ENCODE data around the gene PFDN2.
"Not testable (repeated sequence)": the region's sequence is repeated elsewhere in the genome, so short reads cannot be mapped to it uniquely, and the experiment has no call there.

PFDN2 gene

GRCh38 chr1:161121042-161121650 lies 3.3 kb upstream of the PFDN2 start:
- Histone ChIP-seq H3K27me3 (ENCODE audit: control insufficient read depth, insufficient read depth, low read length) (no peaks in the 10 kb centered on the region), H3K27ac (ENCODE audit: low read length) (no peak overlapping the region), H3K36me3 (ENCODE audit: control insufficient read depth, insufficient read depth, low read length) (peaks cover 30% of the 10 kb centered on the region), H3K4me1 (ENCODE audit: control insufficient read depth, insufficient read depth, low read length) (peaks cover 6% of the 10 kb centered on the region; the same call in 1 of the 2 replicates), H3K9me3 (ENCODE audit: control insufficient read depth, insufficient read depth, low read length) (no peaks in the 10 kb centered on the region), H3K4me3 (ENCODE audit: low read length) (no peak overlapping the region)
- no CpG with 5 or more reads among the region's 3 CpGs for WGBS (ENCODE audit: insufficient coverage, insufficient read length)
- no peak for DNase-seq (ENCODE audit: low read depth, low spot score)

GRCh38 chr1:161119092-161119903 lies 1.5 kb upstream of the PFDN2 start:
- H3K4me3 ChIP-seq (ENCODE audit: low read length) = no peak overlapping the region; the same call in 1 of the 2 replicates
- peaks cover 29% of the 10 kb centered on the region for H3K36me3 ChIP-seq (ENCODE audit: control insufficient read depth, insufficient read depth, low read length)

DNA sequence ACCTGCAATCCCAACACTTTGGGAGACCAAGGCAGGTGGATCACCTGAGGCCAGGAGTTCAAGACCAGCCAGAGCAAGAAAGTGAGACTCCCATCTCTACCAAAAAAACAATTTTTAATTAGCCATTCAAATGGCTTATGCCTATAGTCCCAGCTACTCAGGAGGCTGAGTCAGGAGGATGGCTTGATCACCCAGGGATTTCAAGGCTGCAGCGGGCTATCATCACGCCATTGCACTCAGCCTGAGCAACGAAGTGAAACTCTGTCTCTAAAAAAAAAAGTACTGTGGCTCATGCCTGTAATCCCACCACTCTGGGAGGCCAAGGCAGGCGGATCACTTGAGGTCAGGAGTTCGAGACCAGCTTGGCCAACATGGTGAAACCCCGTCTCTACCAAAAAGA lies 1.9 kb downstream of the PFDN2 start:
- H3K27ac ChIP-seq (ENCODE audit: low read length) = not testable (repeated sequence)

More at GRCh38 chr1:161119092-161119903, 1.5 kb upstream of the PFDN2 start:
- H3K4me1 ChIP-seq (ENCODE audit: control insufficient read depth, insufficient read depth, low read length) = peaks cover 6% of the 10 kb centered on the region; the same call in 1 of the 2 replicates
- no peak for DNase-seq (ENCODE audit: low read depth, low spot score)
- H3K9me3 ChIP-seq (ENCODE audit: control insufficient read depth, insufficient read depth, low read length) = no peaks in the 10 kb centered on the region
- WGBS (ENCODE audit: insufficient coverage, insufficient read length) = no CpG with 5 or more reads among the region's 10 CpGs
- no peak overlapping the region for H3K27ac ChIP-seq (ENCODE audit: low read length)
- no peaks in the 10 kb centered on the region for H3K27me3 ChIP-seq (ENCODE audit: control insufficient read depth, insufficient read depth, low read length)

GRCh38 chr1:161115132-161115711 lies 2.6 kb downstream of the PFDN2 start:
- Histone ChIP-seq H3K4me3 (ENCODE audit: low read length) (no peak overlapping the region), H3K4me1 (ENCODE audit: control insufficient read depth, insufficient read depth, low read length) (peaks cover 6% of the 10 kb centered on the region; the same call in 1 of the 2 replicates), H3K36me3 (ENCODE audit: control insufficient read depth, insufficient read depth, low read length) (peaks cover 3% of the 10 kb centered on the region; the same call in 1 of the 2 replicates), H3K27ac (ENCODE audit: low read length) (no peak overlapping the region), H3K27me3 (ENCODE audit: control insufficient read depth, insufficient read depth, low read length) (no peaks in the 10 kb centered on the region), H3K9me3 (ENCODE audit: control insufficient read depth, insufficient read depth, low read length) (no peaks in the 10 kb centered on the region)
- DNase-seq (ENCODE audit: low read depth, low spot score) = no peak
- no CpG with 5 or more reads among the region's 12 CpGs for WGBS (ENCODE audit: insufficient coverage, insufficient read length)

More for the DNA sequence above, 1.9 kb downstream of the PFDN2 start:
- WGBS (ENCODE audit: insufficient coverage, insufficient read length) = no CpG with 5 or more reads among the region's 6 CpGs
- H3K27me3 ChIP-seq (ENCODE audit: control insufficient read depth, insufficient read depth, low read length); H3K4me3 ChIP-seq (ENCODE audit: low read length); H3K36me3 ChIP-seq (ENCODE audit: control insufficient read depth, insufficient read depth, low read length); DNase-seq (ENCODE audit: low read depth, low spot score); H3K9me3 ChIP-seq (ENCODE audit: control insufficient read depth, insufficient read depth, low read length); H3K4me1 ChIP-seq (ENCODE audit: control insufficient read depth, insufficient read depth, low read length): not testable (repeated sequence)

DNA sequence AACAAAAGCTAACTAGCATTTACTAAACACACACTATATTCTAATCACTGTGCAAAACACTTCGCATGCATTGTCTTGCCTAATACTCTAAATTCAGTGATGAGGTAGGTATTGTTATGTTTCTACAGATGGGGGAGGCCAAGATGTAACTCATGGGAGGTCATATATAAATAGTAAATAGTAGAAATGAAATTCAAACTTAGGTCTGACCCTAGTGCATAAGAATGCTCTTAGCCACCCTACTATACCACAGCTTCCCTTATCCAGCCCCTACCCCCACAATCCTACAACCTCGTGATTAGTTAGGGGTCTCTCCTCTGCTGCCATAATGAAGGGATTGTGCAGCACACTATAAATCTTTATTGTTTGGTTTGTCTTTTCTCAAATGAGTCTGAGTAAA lies 3.3 kb downstream of the PFDN2 start:
- WGBS (ENCODE audit: insufficient coverage, insufficient read length) = no CpG with 5 or more reads among the region's 2 CpGs
- H3K36me3 ChIP-seq (ENCODE audit: control insufficient read depth, insufficient read depth, low read length) = peaks cover 1% of the 10 kb centered on the region; the same call in 1 of the 2 replicates
- no peak for DNase-seq (ENCODE audit: low read depth, low spot score)
- H3K4me3 ChIP-seq (ENCODE audit: low read length) = no peak overlapping the region
- H3K4me1 ChIP-seq (ENCODE audit: control insufficient read depth, insufficient read depth, low read length) = peaks cover 6% of the 10 kb centered on the region; the same call in 1 of the 2 replicates
- H3K9me3 ChIP-seq (ENCODE audit: control insufficient read depth, insufficient read depth, low read length) = no peaks in the 10 kb centered on the region
- H3K27ac ChIP-seq (ENCODE audit: low read length) = no peak overlapping the region
- no peaks in the 10 kb centered on the region for H3K27me3 ChIP-seq (ENCODE audit: control insufficient read depth, insufficient read depth, low read length)

GRCh38 chr1:161113915-161114314 lies 3.9 kb downstream of the PFDN2 start:
- no CpG with 5 or more reads among the region's 1 CpG for WGBS (ENCODE audit: insufficient coverage, insufficient read length)
- peaks cover 2% of the 10 kb centered on the region; the same call in 1 of the 2 replicates for H3K4me1 ChIP-seq (ENCODE audit: control insufficient read depth, insufficient read depth, low read length)
- no peaks in the 10 kb centered on the region for H3K27me3 ChIP-seq (ENCODE audit: control insufficient read depth, insufficient read depth, low read length)
- H3K9me3 ChIP-seq (ENCODE audit: control insufficient read depth, insufficient read depth, low read length) = no peaks in the 10 kb centered on the region
- no peak overlapping the region for H3K27ac ChIP-seq (ENCODE audit: low read length)
- H3K36me3 ChIP-seq (ENCODE audit: control insufficient read depth, insufficient read depth, low read length) = peaks cover 2% of the 10 kb centered on the region; the same call in 1 of the 2 replicates
- no peak overlapping the region for H3K4me3 ChIP-seq (ENCODE audit: low read length)
- no peak for DNase-seq (ENCODE audit: low read depth, low spot score)

GRCh38 chr1:161111527-161111926 lies 6.3 kb downstream of the PFDN2 start:
- no peak overlapping the region for H3K27ac ChIP-seq (ENCODE audit: low read length)
- H3K4me3 ChIP-seq (ENCODE audit: low read length) = no peak overlapping the region
- DNase-seq (ENCODE audit: low read depth, low spot score) = no peak
- no peaks in the 10 kb centered on the region for H3K9me3 ChIP-seq (ENCODE audit: control insufficient read depth, insufficient read depth, low read length)
- H3K4me1 ChIP-seq (ENCODE audit: control insufficient read depth, insufficient read depth, low read length) = no peaks in the 10 kb centered on the region
- H3K27me3 ChIP-seq (ENCODE audit: control insufficient read depth, insufficient read depth, low read length) = no peaks in the 10 kb centered on the region
- WGBS (ENCODE audit: insufficient coverage, insufficient read length) = no CpG with 5 or more reads among the region's 2 CpGs
- H3K36me3 ChIP-seq (ENCODE audit: control insufficient read depth, insufficient read depth, low read length) = peaks cover 2% of the 10 kb centered on the region; the same call in 1 of the 2 replicates

DNA sequence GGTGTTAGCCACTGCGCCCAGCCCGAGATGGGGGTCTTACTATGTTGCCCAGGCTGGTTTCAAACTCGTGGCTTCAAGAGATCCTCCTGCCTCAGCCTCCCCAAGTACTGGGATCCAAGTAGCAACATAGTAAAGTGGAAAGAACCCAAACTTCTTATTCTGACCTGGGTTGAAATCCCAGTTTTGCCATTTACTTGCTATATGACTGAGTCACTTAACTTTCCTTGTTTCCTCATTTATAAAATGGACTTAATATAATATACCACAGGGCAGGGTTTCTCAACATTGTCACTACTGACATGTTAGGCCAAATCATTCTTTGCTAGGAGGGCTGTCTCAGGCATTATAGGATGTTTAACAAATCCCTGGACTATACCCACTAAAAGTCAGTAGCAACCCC lies 6.7 kb downstream of the PFDN2 start:
- Histone ChIP-seq H3K27me3 (ENCODE audit: control insufficient read depth, insufficient read depth, low read length) (no peaks in the 10 kb centered on the region), H3K4me1 (ENCODE audit: control insufficient read depth, insufficient read depth, low read length) (no peaks in the 10 kb centered on the region), H3K9me3 (ENCODE audit: control insufficient read depth, insufficient read depth, low read length) (no peaks in the 10 kb centered on the region), H3K36me3 (ENCODE audit: control insufficient read depth, insufficient read depth, low read length) (peaks cover 2% of the 10 kb centered on the region; the same call in 1 of the 2 replicates), H3K27ac (ENCODE audit: low read length) (no peak overlapping the region), H3K4me3 (ENCODE audit: low read length) (no peak overlapping the region)
- DNase-seq (ENCODE audit: low read depth, low spot score) = no peak
- WGBS (ENCODE audit: insufficient coverage, insufficient read length) = no CpG with 5 or more reads among the region's 3 CpGs

GRCh38 chr1:161106431-161106830 lies 11.4 kb downstream of the PFDN2 start:
- Histone ChIP-seq H3K9me3 (ENCODE audit: control insufficient read depth, insufficient read depth, low read length) (no peaks in the 10 kb centered on the region), H3K4me3 (ENCODE audit: low read length) (no peak overlapping the region), H3K27ac (ENCODE audit: low read length) (no peak overlapping the region), H3K36me3 (ENCODE audit: control insufficient read depth, insufficient read depth, low read length) (peaks cover 10% of the 10 kb centered on the region; the same call in 1 of the 2 replicates), H3K27me3 (ENCODE audit: control insufficient read depth, insufficient read depth, low read length) (no peaks in the 10 kb centered on the region), H3K4me1 (ENCODE audit: control insufficient read depth, insufficient read depth, low read length) (no peaks in the 10 kb centered on the region)
- DNase-seq (ENCODE audit: low read depth, low spot score) = no peak
- no CpG with 5 or more reads among the region's 1 CpG for WGBS (ENCODE audit: insufficient coverage, insufficient read length)

DNA sequence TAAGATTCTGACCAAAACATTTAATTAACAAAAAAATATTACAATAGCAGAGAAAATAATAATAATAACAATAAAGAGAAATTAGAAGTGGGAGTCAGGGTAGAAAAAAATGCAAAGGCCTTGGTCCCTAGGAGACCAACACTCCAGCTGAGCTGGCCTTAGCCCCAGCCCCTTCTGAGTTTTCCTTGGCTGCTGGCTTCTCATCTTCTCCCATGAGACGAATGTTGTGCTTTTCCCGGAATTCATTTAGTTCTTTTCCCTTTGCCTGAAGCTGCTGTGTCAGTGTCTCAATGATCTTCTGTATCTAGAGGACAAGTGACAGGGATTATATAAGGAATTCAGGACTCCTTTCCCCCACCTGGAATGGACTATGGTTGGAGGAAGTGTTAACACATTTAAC lies 17.3 kb downstream of the PFDN2 start:
- Histone ChIP-seq H3K27me3 (ENCODE audit: control insufficient read depth, insufficient read depth, low read length) (no peaks in the 10 kb centered on the region), H3K36me3 (ENCODE audit: control insufficient read depth, insufficient read depth, low read length) (peaks cover 8% of the 10 kb centered on the region; the same call in 1 of the 2 replicates), H3K4me3 (ENCODE audit: low read length) (no peak overlapping the region), H3K27ac (ENCODE audit: low read length) (no peak overlapping the region), H3K4me1 (ENCODE audit: control insufficient read depth, insufficient read depth, low read length) (no peaks in the 10 kb centered on the region), H3K9me3 (ENCODE audit: control insufficient read depth, insufficient read depth, low read length) (no peaks in the 10 kb centered on the region)
- DNase-seq (ENCODE audit: low read depth, low spot score) = no peak
- no CpG with 5 or more reads among the region's 2 CpGs for WGBS (ENCODE audit: insufficient coverage, insufficient read length)
